ENCODE data around the gene TMEM106C. TPM values are rescaled to one million over a fixed set of nuclear protein-coding genes. Genes with fewer than 3 reads are reported as not detected.

The TMEM106C gene
- total RNA-seq, 1 donor from 2014 or later = 88.5 TPM

GRCh38 chr12:47972895-47973294 lies 9.5 kb downstream of the TMEM106C start:
- Histone ChIP-seq H3K27me3 (ENCODE audit: control insufficient read depth, insufficient read depth, low read length) (no peaks in the 10 kb centered on the region), H3K4me3 (ENCODE audit: low read depth, low read length) (no peak overlapping the region), H3K36me3 (ENCODE audit: control insufficient read depth, insufficient read depth, low read length) (no peaks in the 10 kb centered on the region)
- TF ChIP-seq CTCF (IDR thresholded peaks at IDR 0.05; ENCODE audit: insufficient read depth, low read length, severe bottlenecking) = no peak
- DNase-seq (ENCODE audit: low read depth) (no peak), FAIRE-seq (no peak)

GRCh38 chr12:47973870-47974269 lies 10.5 kb downstream of the TMEM106C start:
- Histone ChIP-seq H3K4me3 (ENCODE audit: low read depth, low read length) (no peak overlapping the region), H3K36me3 (ENCODE audit: control insufficient read depth, insufficient read depth, low read length) (no peaks in the 10 kb centered on the region), H3K27me3 (ENCODE audit: control insufficient read depth, insufficient read depth, low read length) (no peaks in the 10 kb centered on the region)
- TF ChIP-seq CTCF (IDR thresholded peaks at IDR 0.05; ENCODE audit: insufficient read depth, low read length, severe bottlenecking) = no peak
- DNase-seq (ENCODE audit: low read depth) (no peak), FAIRE-seq (peak; percentile 50)

- FAIRE-seq (no peak), DNase-seq (ENCODE audit: low read depth) (no peak)
- H3K36me3 ChIP-seq (ENCODE audit: control insufficient read depth, insufficient read depth, low read length) = no peaks in the 10 kb centered on the region
- no peaks in the 10 kb centered on the region for H3K27me3 ChIP-seq (ENCODE audit: control insufficient read depth, insufficient read depth, low read length)
- no peak for TF ChIP-seq CTCF (IDR thresholded peaks at IDR 0.05; ENCODE audit: insufficient read depth, low read length, severe bottlenecking)
- H3K4me3 ChIP-seq (ENCODE audit: low read depth, low read length) = no peak overlapping the region
These were observed 11.7 kb downstream of the TMEM106C start for GRCh38 chr12:47975036-47975620.

- H3K36me3 ChIP-seq (ENCODE audit: control insufficient read depth, insufficient read depth, low read length) = no peaks in the 10 kb centered on the region
- no peaks in the 10 kb centered on the region for H3K27me3 ChIP-seq (ENCODE audit: control insufficient read depth, insufficient read depth, low read length)
- FAIRE-seq (no peak), DNase-seq (ENCODE audit: low read depth) (no peak)
- H3K4me3 ChIP-seq (ENCODE audit: low read depth, low read length) = no peak overlapping the region
- no peak for TF ChIP-seq CTCF (IDR thresholded peaks at IDR 0.05; ENCODE audit: insufficient read depth, low read length, severe bottlenecking)
These were observed 12.4 kb downstream of the TMEM106C start for GRCh38 chr12:47975816-47976215.

- peak; percentile 55 for FAIRE-seq
- TF ChIP-seq CTCF (IDR thresholded peaks at IDR 0.05; ENCODE audit: insufficient read depth, low read length, severe bottlenecking) = no peak
- no peak overlapping the region for H3K4me3 ChIP-seq (ENCODE audit: low read depth, low read length)
- DNase-seq (ENCODE audit: low read depth) = peak; percentile 61
- peaks cover 6% of the 10 kb centered on the region for H3K27me3 ChIP-seq (ENCODE audit: control insufficient read depth, insufficient read depth, low read length)
- no peaks in the 10 kb centered on the region for H3K36me3 ChIP-seq (ENCODE audit: control insufficient read depth, insufficient read depth, low read length)
These were observed 13.8 kb downstream of the TMEM106C start for GRCh38 chr12:47977046-47977771.

Data from bronchial epithelial cell (primary cell).